Measurements from ENCODE around the gene KRTAP10-12. TPM values are rescaled to one million over a fixed set of nuclear protein-coding genes. Genes with fewer than 3 reads are reported as not detected.

Gene KRTAP10-12
- total and polyA plus RNA-seq, 10 of the 15 experiments (the other 5 are each of a cell fraction or from before 2014, with no cell fraction given), result not detected

DNA sequence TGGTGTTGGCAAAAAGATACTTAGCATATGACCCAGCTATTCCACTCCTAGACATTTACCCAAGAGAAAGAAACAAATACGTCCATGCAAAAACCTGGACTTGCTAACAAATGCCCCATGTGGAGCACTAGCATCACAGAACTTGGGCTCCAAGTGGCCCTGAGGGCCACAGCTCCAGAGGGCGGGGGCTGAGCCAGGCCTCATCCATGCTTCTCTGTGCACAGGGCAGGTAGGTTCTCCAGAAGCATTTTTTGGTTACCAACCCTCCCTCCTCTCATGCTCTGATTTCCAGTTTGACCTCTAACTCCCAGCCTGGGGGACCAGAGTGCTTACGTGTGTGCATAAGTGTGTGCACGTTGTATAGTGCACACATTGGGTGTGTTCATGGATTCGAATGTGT, 32.3 kb upstream of the KRTAP10-12 start:
- FAIRE-seq (no peak), DNase-seq (ENCODE audit: low read depth, low spot score) (no peak), ATAC-seq (no peak)
- in situ Hi-C loops (cut with MboI), result no loop called here
- no peak overlapping the region for H3K4me3 ChIP-seq
- no peak overlapping the region for H3K27ac ChIP-seq (ENCODE audit: control insufficient read depth, insufficient read depth)
- no TSS peak for BruUV-seq (replicated peaks)
- no peaks in the 10 kb centered on the region; the same call in 2 of the 3 replicates for H3K9me3 ChIP-seq (replicated peaks; ENCODE audit: control insufficient read depth, insufficient read depth, low read length)
- ChIA-PET CTCF (no interaction called here), RAD21 (ENCODE audit: unreplicated experiment) (no interaction called here), SMC1A (ENCODE audit: uncharacterized antibody, unreplicated experiment) (no interaction called here), POLR2A (no interaction called here)
- no peaks in the 10 kb centered on the region for H3K79me2 ChIP-seq (ENCODE audit: control insufficient read depth, insufficient read depth, low read length)
- WGBS (ENCODE audit: insufficient coverage, insufficient replicate concordance, low lambda C conversion rate, missing lambda C conversion rate), result 46% methylated on average over 5 of the region's 5 CpGs
- no peaks in the 10 kb centered on the region for H3K27me3 ChIP-seq (replicated peaks in 1 of 2; ENCODE audit: control insufficient read depth in 2 of 2, insufficient read depth in 2 of 2, low read length in 1 of 2)
- no peak overlapping the region for H2AFZ ChIP-seq (ENCODE audit: control insufficient read depth, low read depth, low read length)
- H3K9ac ChIP-seq (ENCODE audit: control insufficient read depth, insufficient read depth, low read length), result no peak overlapping the region
- intact Hi-C loops (cut with micrococcal nuclease; ENCODE audit: unreplicated experiment), result no loop called here
- no peaks in the 10 kb centered on the region for H3K4me1 ChIP-seq (ENCODE audit: control insufficient read depth, insufficient read depth, low read length)
- no peaks in the 10 kb centered on the region for H3K36me3 ChIP-seq (ENCODE audit: control insufficient read depth in 2 of 2, insufficient read depth in 2 of 2, low read length in 1 of 2)
- H3K4me2 ChIP-seq (ENCODE audit: control insufficient read depth, insufficient read depth), result no peak overlapping the region
- no peaks in the 10 kb centered on the region for H4K20me1 ChIP-seq (ENCODE audit: control insufficient read depth, insufficient read depth)
- TF ChIP-seq MTA3 (IDR thresholded peaks at IDR 0.05; ENCODE audit: borderline replicate concordance, low read length) (no peak), MTA2 (IDR thresholded peaks at IDR 0.05; ENCODE audit: low read depth) (no peak), SUPT20H (IDR thresholded peaks at IDR 0.05; ENCODE audit: borderline replicate concordance, control insufficient read depth, low read depth, low read length) (no peak), DPF2 (IDR thresholded peaks at IDR 0.05) (no peak), SP1 (IDR thresholded peaks at IDR 0.05; ENCODE audit: low read depth, low read length) (no peak), HDAC6 (IDR thresholded peaks at IDR 0.05; ENCODE audit: unreplicated experiment) (no peak), POLR2AphosphoS2 (IDR thresholded peaks at IDR 0.05; ENCODE audit: low read depth, low read length) (no peak), TCF12 (IDR thresholded peaks at IDR 0.05; ENCODE audit: low read depth, low read length) (no peak), NBN (IDR thresholded peaks at IDR 0.05) (no peak), CHD4 (IDR thresholded peaks at IDR 0.05) (no peak)
- TF ChIP-seq, protein P1, sequence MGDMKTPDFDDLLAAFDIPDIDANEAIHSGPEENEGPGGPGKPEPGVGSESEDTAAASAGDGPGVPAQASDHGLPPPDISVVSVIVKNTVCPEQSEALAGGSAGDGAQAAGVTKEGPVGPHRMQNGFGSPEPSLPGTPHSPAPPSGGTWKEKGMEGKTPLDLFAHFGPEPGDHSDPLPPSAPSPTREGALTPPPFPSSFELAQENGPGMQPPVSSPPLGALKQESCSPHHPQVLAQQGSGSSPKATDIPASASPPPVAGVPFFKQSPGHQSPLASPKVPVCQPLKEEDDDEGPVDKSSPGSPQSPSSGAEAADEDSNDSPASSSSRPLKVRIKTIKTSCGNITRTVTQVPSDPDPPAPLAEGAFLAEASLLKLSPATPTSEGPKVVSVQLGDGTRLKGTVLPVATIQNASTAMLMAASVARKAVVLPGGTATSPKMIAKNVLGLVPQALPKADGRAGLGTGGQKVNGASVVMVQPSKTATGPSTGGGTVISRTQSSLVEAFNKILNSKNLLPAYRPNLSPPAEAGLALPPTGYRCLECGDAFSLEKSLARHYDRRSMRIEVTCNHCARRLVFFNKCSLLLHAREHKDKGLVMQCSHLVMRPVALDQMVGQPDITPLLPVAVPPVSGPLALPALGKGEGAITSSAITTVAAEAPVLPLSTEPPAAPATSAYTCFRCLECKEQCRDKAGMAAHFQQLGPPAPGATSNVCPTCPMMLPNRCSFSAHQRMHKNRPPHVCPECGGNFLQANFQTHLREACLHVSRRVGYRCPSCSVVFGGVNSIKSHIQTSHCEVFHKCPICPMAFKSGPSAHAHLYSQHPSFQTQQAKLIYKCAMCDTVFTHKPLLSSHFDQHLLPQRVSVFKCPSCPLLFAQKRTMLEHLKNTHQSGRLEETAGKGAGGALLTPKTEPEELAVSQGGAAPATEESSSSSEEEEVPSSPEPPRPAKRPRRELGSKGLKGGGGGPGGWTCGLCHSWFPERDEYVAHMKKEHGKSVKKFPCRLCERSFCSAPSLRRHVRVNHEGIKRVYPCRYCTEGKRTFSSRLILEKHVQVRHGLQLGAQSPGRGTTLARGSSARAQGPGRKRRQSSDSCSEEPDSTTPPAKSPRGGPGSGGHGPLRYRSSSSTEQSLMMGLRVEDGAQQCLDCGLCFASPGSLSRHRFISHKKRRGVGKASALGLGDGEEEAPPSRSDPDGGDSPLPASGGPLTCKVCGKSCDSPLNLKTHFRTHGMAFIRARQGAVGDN (IDR thresholded peaks at IDR 0.05), result no peak
- TF ChIP-seq, protein P2, sequence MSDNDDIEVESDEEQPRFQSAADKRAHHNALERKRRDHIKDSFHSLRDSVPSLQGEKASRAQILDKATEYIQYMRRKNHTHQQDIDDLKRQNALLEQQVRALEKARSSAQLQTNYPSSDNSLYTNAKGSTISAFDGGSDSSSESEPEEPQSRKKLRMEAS (IDR thresholded peaks at IDR 0.05; ENCODE audit: low read depth, low read length), result no peak
- TF ChIP-seq, protein P3, sequence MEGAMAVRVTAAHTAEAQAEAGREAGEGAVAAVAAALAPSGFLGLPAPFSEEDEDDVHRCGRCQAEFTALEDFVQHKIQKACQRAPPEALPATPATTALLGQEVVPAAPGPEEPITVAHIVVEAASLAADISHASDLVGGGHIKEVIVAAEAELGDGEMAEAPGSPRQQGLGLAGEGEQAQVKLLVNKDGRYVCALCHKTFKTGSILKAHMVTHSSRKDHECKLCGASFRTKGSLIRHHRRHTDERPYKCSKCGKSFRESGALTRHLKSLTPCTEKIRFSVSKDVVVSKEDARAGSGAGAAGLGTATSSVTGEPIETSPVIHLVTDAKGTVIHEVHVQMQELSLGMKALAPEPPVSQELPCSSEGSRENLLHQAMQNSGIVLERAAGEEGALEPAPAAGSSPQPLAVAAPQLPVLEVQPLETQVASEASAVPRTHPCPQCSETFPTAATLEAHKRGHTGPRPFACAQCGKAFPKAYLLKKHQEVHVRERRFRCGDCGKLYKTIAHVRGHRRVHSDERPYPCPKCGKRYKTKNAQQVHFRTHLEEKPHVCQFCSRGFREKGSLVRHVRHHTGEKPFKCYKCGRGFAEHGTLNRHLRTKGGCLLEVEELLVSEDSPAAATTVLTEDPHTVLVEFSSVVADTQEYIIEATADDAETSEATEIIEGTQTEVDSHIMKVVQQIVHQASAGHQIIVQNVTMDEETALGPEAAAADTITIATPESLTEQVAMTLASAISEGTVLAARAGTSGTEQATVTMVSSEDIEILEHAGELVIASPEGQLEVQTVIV (IDR thresholded peaks at IDR 0.05; ENCODE audit: borderline replicate concordance, partially characterized antibody), result no peak
- TF ChIP-seq, protein P4, sequence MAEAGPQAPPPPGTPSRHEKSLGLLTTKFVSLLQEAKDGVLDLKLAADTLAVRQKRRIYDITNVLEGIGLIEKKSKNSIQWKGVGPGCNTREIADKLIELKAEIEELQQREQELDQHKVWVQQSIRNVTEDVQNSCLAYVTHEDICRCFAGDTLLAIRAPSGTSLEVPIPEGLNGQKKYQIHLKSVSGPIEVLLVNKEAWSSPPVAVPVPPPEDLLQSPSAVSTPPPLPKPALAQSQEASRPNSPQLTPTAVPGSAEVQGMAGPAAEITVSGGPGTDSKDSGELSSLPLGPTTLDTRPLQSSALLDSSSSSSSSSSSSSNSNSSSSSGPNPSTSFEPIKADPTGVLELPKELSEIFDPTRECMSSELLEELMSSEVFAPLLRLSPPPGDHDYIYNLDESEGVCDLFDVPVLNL (IDR thresholded peaks at IDR 0.05; ENCODE audit: low read depth, low read length), result no peak
- TF ChIP-seq, protein P5, sequence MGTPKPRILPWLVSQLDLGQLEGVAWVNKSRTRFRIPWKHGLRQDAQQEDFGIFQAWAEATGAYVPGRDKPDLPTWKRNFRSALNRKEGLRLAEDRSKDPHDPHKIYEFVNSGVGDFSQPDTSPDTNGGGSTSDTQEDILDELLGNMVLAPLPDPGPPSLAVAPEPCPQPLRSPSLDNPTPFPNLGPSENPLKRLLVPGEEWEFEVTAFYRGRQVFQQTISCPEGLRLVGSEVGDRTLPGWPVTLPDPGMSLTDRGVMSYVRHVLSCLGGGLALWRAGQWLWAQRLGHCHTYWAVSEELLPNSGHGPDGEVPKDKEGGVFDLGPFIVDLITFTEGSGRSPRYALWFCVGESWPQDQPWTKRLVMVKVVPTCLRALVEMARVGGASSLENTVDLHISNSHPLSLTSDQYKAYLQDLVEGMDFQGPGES (IDR thresholded peaks at IDR 0.05), result no peak
- TF ChIP-seq, protein P6, sequence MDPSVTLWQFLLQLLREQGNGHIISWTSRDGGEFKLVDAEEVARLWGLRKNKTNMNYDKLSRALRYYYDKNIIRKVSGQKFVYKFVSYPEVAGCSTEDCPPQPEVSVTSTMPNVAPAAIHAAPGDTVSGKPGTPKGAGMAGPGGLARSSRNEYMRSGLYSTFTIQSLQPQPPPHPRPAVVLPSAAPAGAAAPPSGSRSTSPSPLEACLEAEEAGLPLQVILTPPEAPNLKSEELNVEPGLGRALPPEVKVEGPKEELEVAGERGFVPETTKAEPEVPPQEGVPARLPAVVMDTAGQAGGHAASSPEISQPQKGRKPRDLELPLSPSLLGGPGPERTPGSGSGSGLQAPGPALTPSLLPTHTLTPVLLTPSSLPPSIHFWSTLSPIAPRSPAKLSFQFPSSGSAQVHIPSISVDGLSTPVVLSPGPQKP (IDR thresholded peaks at IDR 0.05; ENCODE audit: low read depth, low read length), result no peak
